Measurements from ENCODE around the gene CDH20. TPM values are rescaled to one million over a fixed set of nuclear protein-coding genes. Genes with fewer than 3 reads are reported as not detected.

Gene CDH20
- polyA plus RNA-seq, 12 donors = 0.60 to 2.4 (median 1.4) TPM; not detected in 2

- no peak for DNase-seq
These were observed 239.6 kb downstream of the CDH20 start for GRCh38 chr18:61572871-61573270.

- no peak for DNase-seq
These were observed 241.4 kb downstream of the CDH20 start for GRCh38 chr18:61574665-61575064.

GRCh38 chr18:61575419-61575818, 242.2 kb downstream of the CDH20 start:
- DNase-seq = no peak

- DNase-seq = no peak
These were observed 245.6 kb downstream of the CDH20 start for GRCh38 chr18:61578846-61579245.

GRCh38 chr18:61579581-61579980, 246.4 kb downstream of the CDH20 start:
- no peak for DNase-seq

GRCh38 chr18:61580046-61580445, 246.8 kb downstream of the CDH20 start:
- DNase-seq = no peak

GRCh38 chr18:61581578-61582201, 248.5 kb downstream of the CDH20 start:
- peak; percentile 79 for DNase-seq

- DNase-seq = no peak
These were observed 249.0 kb downstream of the CDH20 start for GRCh38 chr18:61582202-61582710.

- DNase-seq = no peak
These were observed 250.3 kb downstream of the CDH20 start for GRCh38 chr18:61583548-61583947.

- DNase-seq = no peak
These were observed 254.6 kb downstream of the CDH20 start for GRCh38 chr18:61587865-61588264.

GRCh38 chr18:61589053-61589723, 256.0 kb downstream of the CDH20 start:
- DNase-seq = no peak

- no peak for DNase-seq
These were observed 256.5 kb downstream of the CDH20 start for GRCh38 chr18:61589724-61590065.

- DNase-seq = no peak
These were observed 258.0 kb downstream of the CDH20 start for GRCh38 chr18:61591253-61591652.

- no peak for DNase-seq
These were observed 262.5 kb downstream of the CDH20 start for GRCh38 chr18:61595615-61596251.

- DNase-seq = peak; percentile 53
These were observed 263.1 kb downstream of the CDH20 start for GRCh38 chr18:61596296-61596695.

GRCh38 chr18:61597316-61597715, 264.1 kb downstream of the CDH20 start:
- DNase-seq = no peak

- no peak for DNase-seq
These were observed 267.2 kb downstream of the CDH20 start for GRCh38 chr18:61600422-61600821.

- no peak for DNase-seq
These were observed 269.6 kb downstream of the CDH20 start for GRCh38 chr18:61602836-61603235.

All from muscle of arm (tissue), 12 donors.